Measurements from ENCODE around the gene NRARP.

DNA sequence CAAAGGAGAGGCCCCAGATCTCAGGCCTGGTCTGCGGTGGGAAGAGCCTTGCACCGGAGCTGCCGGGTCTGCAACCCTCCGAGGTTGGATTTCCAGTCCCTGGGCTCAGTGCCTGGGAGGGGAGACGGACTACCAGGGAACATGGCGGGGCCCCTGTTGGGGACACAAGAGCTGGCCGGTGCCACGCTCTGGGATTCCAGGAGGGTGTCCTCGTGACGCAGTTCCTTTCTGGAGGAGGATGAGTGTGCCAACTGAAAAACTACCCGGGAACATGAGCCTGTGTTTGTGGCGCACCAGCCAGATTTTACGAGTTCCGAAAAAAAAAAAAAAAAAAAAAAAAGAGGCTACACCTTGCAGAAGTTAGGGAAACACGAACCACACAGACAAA lies 9.0 kb downstream of the NRARP start:
- TF ChIP-seq, protein P1, sequence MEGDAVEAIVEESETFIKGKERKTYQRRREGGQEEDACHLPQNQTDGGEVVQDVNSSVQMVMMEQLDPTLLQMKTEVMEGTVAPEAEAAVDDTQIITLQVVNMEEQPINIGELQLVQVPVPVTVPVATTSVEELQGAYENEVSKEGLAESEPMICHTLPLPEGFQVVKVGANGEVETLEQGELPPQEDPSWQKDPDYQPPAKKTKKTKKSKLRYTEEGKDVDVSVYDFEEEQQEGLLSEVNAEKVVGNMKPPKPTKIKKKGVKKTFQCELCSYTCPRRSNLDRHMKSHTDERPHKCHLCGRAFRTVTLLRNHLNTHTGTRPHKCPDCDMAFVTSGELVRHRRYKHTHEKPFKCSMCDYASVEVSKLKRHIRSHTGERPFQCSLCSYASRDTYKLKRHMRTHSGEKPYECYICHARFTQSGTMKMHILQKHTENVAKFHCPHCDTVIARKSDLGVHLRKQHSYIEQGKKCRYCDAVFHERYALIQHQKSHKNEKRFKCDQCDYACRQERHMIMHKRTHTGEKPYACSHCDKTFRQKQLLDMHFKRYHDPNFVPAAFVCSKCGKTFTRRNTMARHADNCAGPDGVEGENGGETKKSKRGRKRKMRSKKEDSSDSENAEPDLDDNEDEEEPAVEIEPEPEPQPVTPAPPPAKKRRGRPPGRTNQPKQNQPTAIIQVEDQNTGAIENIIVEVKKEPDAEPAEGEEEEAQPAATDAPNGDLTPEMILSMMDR (conservative IDR thresholded peaks at IDR 0.05; ENCODE audit: low read depth in 2 of 2): no peak
- TF ChIP-seq POLR2AphosphoS5 (IDR thresholded peaks at IDR 0.05; ENCODE audit: low read depth) (no peak), NANOG (IDR thresholded peaks at IDR 0.05; ENCODE audit: borderline replicate concordance) (no peak), EZH2 (IDR thresholded peaks at IDR 0.05; ENCODE audit: low read depth, unreplicated experiment) (no peak), ZNF331 (CRISPR knock-in tag; IDR thresholded peaks at IDR 0.05; ENCODE audit: low read depth) (no peak)
- TF ChIP-seq, protein P2, sequence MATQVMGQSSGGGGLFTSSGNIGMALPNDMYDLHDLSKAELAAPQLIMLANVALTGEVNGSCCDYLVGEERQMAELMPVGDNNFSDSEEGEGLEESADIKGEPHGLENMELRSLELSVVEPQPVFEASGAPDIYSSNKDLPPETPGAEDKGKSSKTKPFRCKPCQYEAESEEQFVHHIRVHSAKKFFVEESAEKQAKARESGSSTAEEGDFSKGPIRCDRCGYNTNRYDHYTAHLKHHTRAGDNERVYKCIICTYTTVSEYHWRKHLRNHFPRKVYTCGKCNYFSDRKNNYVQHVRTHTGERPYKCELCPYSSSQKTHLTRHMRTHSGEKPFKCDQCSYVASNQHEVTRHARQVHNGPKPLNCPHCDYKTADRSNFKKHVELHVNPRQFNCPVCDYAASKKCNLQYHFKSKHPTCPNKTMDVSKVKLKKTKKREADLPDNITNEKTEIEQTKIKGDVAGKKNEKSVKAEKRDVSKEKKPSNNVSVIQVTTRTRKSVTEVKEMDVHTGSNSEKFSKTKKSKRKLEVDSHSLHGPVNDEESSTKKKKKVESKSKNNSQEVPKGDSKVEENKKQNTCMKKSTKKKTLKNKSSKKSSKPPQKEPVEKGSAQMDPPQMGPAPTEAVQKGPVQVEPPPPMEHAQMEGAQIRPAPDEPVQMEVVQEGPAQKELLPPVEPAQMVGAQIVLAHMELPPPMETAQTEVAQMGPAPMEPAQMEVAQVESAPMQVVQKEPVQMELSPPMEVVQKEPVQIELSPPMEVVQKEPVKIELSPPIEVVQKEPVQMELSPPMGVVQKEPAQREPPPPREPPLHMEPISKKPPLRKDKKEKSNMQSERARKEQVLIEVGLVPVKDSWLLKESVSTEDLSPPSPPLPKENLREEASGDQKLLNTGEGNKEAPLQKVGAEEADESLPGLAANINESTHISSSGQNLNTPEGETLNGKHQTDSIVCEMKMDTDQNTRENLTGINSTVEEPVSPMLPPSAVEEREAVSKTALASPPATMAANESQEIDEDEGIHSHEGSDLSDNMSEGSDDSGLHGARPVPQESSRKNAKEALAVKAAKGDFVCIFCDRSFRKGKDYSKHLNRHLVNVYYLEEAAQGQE (IDR thresholded peaks at IDR 0.05; ENCODE audit: unreplicated experiment): no peak
